Left lung (tissue), 10 donors: ENCODE results near the gene RAP1A. TPM values are rescaled to one million over a fixed set of nuclear protein-coding genes. Genes with fewer than 3 reads are reported as not detected.

Source experiments
- ATAC-seq: fragments of 200-7000 bp; cut with Tn5 transposase; one replicate; pipeline ENCODE4 v1.9.1; 2020; ENCODE audit warnings: moderate library complexity
- DNase-seq, 4 donors: peaks; one replicate each; pipeline ENCODE4 v3.0.0-alpha.2; 2013 to 2020
- H3K27ac ChIP-seq, 2 donors: fragments of 200-600 bp; sonication (generic) in 1 of 2; one replicate each; pipeline versions ENCODE4 v1.5.0 to v1.8.0; 2020 to 2021
- H3K27me3 ChIP-seq, 2 donors: fragments of 200-600 bp; sonication (generic) in 1 of 2; one replicate each; pipeline versions ENCODE4 v1.5.0 to v1.8.0; 2020 to 2021
- H3K36me3 ChIP-seq, 2 donors: fragments of 200-600 bp; sonication (generic) in 1 of 2; one replicate each; pipeline versions ENCODE4 v1.5.0 to v1.8.0; 2020 to 2021
- H3K4me1 ChIP-seq, 2 donors: fragments of 200-600 bp; one replicate each; pipeline ENCODE4 v1.8.0; 2021
- H3K4me3 ChIP-seq, 2 donors: fragments of 200-600 bp; sonication (generic) in 1 of 2; one replicate each; pipeline versions ENCODE4 v1.5.0 to v1.8.0; 2020 to 2021; ENCODE audit warnings: mild to moderate bottlenecking in 1 of 2
- H3K9me3 ChIP-seq, 2 donors: fragments of 200-600 bp; sonication (generic) in 1 of 2; one replicate each; pipeline versions ENCODE4 v1.5.0 to v1.8.0; 2020 to 2021
- intact Hi-C, 2 donors: fragments of 100-400 bp; cut with DNase I; formaldehyde crosslinking; loops; one replicate each; pipeline versions ENCODE4 v1.11.2 to v1.14.2; 2022
- polyA plus RNA-seq, 6 donors: library from polyadenylated mRNA; unstranded; fragments of 120-200 nt; gene quantifications; one replicate each; pipeline ENCODE4 v1.2.1, GENCODE V29; 2013; ENCODE audit not compliant: insufficient read length in 6 of 6
- total RNA-seq, 2 donors: library from RNA; stranded (reverse); fragmentation: NEBNext Ultra II Directional; extraction: Animal tissue kit (Norgen Biotek cat#: 25700); gene quantifications; one replicate each; pipeline ENCODE4 v1.2.1, GENCODE V29; 2021
- TF ChIP-seq, protein P1 (sequence below), 2 donors: fragments of 200-600 bp; sonication (generic) in 1 of 2; IDR thresholded peaks; one replicate each; pipeline versions ENCODE4 v1.5.0 to v1.8.0; 2021; ENCODE audit warnings: antibody characterized with exemption in 2 of 2
- donor health status: DM: no; HTN: yes; CAD: no.
- donor health status: DM: no; HTN: no; CAD: no.

RAP1A gene
- total and polyA plus RNA-seq, 8 donors = 68.2 to 121 (median 82.4) TPM

DNA sequence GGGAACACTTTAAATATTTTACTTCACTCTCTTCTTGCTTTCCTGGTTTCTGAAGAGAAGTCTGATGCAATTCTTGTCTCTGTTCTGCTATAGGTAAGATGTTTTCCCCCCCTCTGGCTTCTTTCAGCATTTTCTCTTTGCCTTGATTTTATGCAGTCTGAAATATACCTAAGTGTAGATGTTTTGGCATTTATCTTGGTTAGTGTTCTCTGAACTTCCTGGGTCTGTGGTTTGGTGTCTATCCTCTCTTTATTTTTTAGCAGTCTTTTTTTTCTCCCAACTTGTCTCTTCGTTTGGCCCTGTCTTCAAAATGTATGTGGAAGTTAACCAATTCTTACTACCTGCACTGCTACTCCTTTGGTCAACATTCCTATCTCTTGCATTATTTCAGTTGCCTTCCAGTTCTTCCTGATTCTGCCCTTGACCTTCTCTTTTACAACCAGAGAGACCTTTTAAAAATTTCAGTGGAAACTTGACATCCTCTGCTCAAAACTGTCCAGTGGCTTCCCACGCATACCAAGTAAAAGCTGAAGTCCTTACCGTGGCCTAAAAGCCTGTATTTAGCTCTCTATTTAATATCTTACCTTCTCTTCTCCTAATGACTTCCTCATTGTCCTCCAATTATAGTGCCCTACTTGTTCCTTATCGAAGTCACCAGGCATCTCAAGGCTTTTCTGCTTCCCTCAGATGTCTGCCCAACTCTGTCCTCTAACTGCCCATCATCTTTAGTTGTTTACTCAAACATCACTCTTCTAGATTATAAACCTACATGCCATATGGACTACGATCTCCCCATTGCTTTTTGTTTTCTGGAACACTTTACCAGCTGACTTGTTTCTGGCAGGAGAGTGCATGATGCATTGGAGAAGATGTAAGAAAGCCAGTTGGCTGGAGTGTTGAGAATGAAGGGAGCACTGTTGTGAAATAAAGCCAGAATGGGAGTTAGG is 40.9 kb downstream of the RAP1A start:
- no peaks in the 10 kb centered on the region for H3K9me3 ChIP-seq
- no peaks in the 10 kb centered on the region for H3K36me3 ChIP-seq
- H3K4me3 ChIP-seq = no peak overlapping the region
- ATAC-seq = peak; percentile 33
- TF ChIP-seq, protein P1, sequence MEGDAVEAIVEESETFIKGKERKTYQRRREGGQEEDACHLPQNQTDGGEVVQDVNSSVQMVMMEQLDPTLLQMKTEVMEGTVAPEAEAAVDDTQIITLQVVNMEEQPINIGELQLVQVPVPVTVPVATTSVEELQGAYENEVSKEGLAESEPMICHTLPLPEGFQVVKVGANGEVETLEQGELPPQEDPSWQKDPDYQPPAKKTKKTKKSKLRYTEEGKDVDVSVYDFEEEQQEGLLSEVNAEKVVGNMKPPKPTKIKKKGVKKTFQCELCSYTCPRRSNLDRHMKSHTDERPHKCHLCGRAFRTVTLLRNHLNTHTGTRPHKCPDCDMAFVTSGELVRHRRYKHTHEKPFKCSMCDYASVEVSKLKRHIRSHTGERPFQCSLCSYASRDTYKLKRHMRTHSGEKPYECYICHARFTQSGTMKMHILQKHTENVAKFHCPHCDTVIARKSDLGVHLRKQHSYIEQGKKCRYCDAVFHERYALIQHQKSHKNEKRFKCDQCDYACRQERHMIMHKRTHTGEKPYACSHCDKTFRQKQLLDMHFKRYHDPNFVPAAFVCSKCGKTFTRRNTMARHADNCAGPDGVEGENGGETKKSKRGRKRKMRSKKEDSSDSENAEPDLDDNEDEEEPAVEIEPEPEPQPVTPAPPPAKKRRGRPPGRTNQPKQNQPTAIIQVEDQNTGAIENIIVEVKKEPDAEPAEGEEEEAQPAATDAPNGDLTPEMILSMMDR (IDR thresholded peaks at IDR 0.05) = no peak
- no peaks in the 10 kb centered on the region for H3K27me3 ChIP-seq
- peaks cover 18 to 85% of the 10 kb centered on the region in 2 donors for H3K4me1 ChIP-seq
- intact Hi-C loops = no loop called here
- DNase-seq = peak in 1 of 4 donors; percentile 12
- peak overlapping the region; percentile 30 to 57 for H3K27ac ChIP-seq

DNA sequence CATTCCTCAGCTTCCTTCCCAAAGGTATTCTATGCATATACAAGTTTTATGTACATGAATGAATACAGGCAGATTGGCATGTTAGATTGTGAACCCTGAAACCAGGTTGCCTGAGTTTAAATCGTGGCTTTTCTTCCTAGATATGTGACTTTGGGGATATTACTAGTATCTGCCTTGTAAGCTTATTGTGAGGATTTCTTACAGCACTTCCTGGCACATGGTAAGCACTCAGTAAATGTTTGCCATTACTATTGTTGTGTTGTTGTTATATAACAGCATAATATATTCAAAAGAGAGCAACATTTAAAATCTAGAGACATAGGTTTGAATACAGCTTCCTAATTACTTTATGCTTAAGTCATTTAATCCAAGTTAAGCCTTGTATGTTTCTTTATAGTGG is 45.1 kb downstream of the RAP1A start:
- no peaks in the 10 kb centered on the region for H3K27me3 ChIP-seq
- ATAC-seq = no peak
- H3K4me1 ChIP-seq = peaks cover 5 to 76% of the 10 kb centered on the region in 2 donors
- H3K36me3 ChIP-seq = peaks cover 0 to 9% of the 10 kb centered on the region in 2 donors
- intact Hi-C loops = no loop called here
- no peak overlapping the region for H3K27ac ChIP-seq
- no peak for DNase-seq
- H3K4me3 ChIP-seq = no peak overlapping the region
- H3K9me3 ChIP-seq = no peaks in the 10 kb centered on the region
- TF ChIP-seq, protein P1 (IDR thresholded peaks at IDR 0.05) = no peak

DNA sequence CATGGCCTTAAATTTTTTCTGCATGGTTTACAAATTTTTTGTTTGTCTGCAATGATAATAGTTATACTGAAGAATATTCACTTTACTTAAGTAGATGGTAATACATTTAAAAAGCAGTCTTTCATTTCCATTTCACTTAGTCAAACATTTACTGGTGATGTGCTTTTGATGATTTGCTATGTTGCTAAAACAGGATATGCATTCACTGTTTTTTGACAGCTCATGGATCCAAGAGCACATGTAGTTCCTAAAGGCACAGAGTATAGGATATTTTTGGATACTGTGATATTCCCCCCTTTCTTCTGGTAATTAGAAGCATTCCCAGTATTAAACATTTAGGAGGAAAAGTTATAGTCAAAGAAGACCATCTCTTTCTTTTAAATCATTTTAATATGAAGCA is 45.9 kb downstream of the RAP1A start:
- Histone ChIP-seq H3K27ac (no peak overlapping the region), H3K27me3 (no peaks in the 10 kb centered on the region), H3K4me1 (peaks cover 3 to 75% of the 10 kb centered on the region in 2 donors), H3K9me3 (no peaks in the 10 kb centered on the region), H3K36me3 (peaks cover 0 to 9% of the 10 kb centered on the region in 2 donors), H3K4me3 (no peak overlapping the region)
- intact Hi-C loops = no loop called here
- ATAC-seq (no peak), DNase-seq (no peak)
- TF ChIP-seq, protein P1 (IDR thresholded peaks at IDR 0.05) = no peak

DNA sequence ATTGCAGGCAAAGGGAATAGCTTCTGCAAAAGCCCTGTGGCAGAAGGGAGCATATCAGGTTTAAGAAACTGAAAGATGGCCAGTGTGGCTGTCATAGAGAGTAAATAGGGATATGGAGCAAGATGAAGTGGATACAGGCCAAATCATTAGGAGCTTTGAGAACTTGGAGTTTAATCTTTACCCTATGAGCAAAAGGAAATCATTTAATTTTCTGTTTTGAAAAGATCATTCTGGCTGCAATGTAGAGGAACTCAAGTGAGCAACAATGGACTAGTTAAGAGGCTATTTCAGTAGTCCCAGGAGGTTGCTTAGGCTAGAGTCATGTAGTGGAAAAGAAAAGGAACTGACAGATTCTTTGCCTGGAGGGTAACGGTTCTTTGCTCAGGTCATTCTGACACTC is 47.2 kb downstream of the RAP1A start:
- intact Hi-C loops = no loop called here
- peak; percentile 44 for ATAC-seq

DNA sequence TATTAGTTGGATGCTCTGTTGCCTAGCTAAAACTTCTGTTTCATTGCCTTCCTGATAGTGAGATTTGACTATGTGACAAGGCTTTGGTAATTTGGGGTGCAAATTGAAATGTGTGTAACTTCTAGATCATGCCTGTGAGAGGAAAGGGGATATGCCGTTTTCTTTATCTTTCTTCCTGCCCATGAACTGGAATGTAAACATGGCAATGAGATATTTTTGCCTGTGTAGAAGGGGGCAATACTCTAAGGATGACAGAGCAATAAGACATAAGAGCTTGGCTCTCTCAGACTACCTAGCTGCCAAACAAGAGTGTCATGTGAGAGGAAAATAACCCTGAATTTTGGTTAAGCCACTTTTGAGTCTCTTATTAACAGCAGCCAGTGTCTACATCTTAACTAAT is 49.7 kb downstream of the RAP1A start:
- Histone ChIP-seq H3K36me3 (peaks cover 0 to 9% of the 10 kb centered on the region in 2 donors), H3K27me3 (no peaks in the 10 kb centered on the region), H3K9me3 (no peaks in the 10 kb centered on the region), H3K4me1 (peaks cover 0 to 54% of the 10 kb centered on the region in 2 donors), H3K4me3 (no peak overlapping the region), H3K27ac (peak overlapping the region in 1 of 2 donors; percentile 5)
- intact Hi-C loops = no loop called here
- ATAC-seq = peak; percentile 22
- no peak for DNase-seq
- TF ChIP-seq, protein P1 (IDR thresholded peaks at IDR 0.05) = no peak

More for the DNA sequence above, 47.2 kb downstream of the RAP1A start:
- Histone ChIP-seq H3K4me3 (no peak overlapping the region), H3K4me1 (peaks cover 0 to 72% of the 10 kb centered on the region in 2 donors), H3K27me3 (no peaks in the 10 kb centered on the region), H3K27ac (no peak overlapping the region), H3K36me3 (peaks cover 0 to 9% of the 10 kb centered on the region in 2 donors), H3K9me3 (no peaks in the 10 kb centered on the region)
- no peak for DNase-seq
- TF ChIP-seq, protein P1 (IDR thresholded peaks at IDR 0.05) = no peak
